Activated B cell treated with CpG ODN at 0.5 μM for 24 hours (primary cell): Measurements from ENCODE around the gene TROAP. TPM values are rescaled to one million over a fixed set of nuclear protein-coding genes. Genes with fewer than 3 reads are reported as not detected.

Experiments used
- total RNA-seq: library from RNA; stranded (reverse); gene quantifications from 2 replicates; pipeline ENCODE4 v1.2.3, GENCODE V29; 2022

TROAP gene
- total RNA-seq, 1 donor from 2014 or later = 3.1 TPM

Other genes with a start within 250 kb of the TROAP start
- gene DHH, start 228.5 kb upstream of the TROAP start, total RNA-seq = 0.09 TPM in 1 of 2 replicates, not detected in the other
- gene LMBR1L, start 212.4 kb upstream of the TROAP start, total RNA-seq = 64.2 and 79.9 TPM in 2 replicates
- gene TUBA1B, start 191.9 kb upstream of the TROAP start, total RNA-seq = 916 and 951 TPM in 2 replicates
- gene TUBA1A, start 134.2 kb upstream of the TROAP start, total RNA-seq = 114 and 115 TPM in 2 replicates
- gene TUBA1C, start 58.2 kb upstream of the TROAP start, total RNA-seq = 141 and 142 TPM in 2 replicates
- gene PRPH, start 28.1 kb upstream of the TROAP start, total RNA-seq = not detected in 2 replicates
- not detected in 2 replicates for gene C1QL4, start 13.9 kb downstream of the TROAP start, total RNA-seq
- gene DNAJC22, start 23.6 kb downstream of the TROAP start, total RNA-seq = not detected in 2 replicates
- 18.9 and 22.2 TPM in 2 replicates for gene SPATS2, start 44.2 kb downstream of the TROAP start, total RNA-seq
- gene KCNH3, start 215.8 kb downstream of the TROAP start, total RNA-seq = 0.27 and 0.44 TPM in 2 replicates
- gene MCRS1, start 244.9 kb downstream of the TROAP start, total RNA-seq = 82.2 and 84.2 TPM in 2 replicates